ENCODE results near the gene TPSD1.
"Not testable (repeated sequence)": the region's sequence is repeated elsewhere in the genome, so short reads cannot be mapped to it uniquely, and the experiment has no call there.

Gene TPSD1

DNA sequence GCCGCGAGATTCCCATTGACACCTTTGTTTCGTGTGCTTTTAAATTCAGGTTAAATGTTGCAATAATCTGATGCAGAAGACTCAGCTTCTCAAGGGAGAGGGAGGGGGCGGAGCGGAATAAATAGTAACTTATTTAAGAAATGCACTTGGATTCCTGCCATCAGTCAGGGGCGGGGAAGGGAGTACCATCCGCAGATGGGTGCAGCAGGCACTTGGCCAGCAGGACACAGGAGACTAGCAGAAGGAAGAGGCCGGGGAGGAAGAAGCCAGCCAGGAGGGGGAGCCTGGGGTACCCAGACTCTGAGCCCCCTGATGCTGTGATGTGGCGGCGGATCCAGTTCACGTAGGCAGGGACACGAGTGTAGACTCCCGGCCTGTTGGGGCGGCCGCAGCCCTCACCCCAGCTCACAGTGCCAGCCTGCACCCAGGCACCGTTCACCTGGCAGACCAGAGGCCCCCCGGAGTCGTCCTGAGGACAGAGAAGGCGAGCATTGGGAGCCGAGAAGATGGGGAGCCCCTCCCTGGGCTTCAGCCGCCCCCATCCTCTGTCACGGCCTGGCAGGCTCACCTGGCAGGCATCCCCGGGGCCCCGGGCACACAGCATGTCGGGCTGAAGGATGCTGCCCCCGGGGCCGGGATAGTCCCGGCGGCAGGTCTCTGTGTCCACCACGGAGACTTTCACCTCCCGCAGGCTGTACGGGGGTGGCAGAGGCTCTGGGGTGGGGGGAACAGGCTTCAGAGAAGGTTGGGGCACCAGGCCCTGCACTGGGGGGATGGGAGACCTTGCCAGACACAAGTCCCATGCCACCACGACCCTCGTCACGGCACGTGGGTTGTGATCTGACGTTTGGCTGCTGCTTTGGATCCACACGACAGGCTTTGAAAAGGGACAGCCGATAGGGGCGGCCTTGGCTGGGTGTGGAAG is 34.0 kb upstream of the TPSD1 start:
- no peak for DNase-seq

DNA sequence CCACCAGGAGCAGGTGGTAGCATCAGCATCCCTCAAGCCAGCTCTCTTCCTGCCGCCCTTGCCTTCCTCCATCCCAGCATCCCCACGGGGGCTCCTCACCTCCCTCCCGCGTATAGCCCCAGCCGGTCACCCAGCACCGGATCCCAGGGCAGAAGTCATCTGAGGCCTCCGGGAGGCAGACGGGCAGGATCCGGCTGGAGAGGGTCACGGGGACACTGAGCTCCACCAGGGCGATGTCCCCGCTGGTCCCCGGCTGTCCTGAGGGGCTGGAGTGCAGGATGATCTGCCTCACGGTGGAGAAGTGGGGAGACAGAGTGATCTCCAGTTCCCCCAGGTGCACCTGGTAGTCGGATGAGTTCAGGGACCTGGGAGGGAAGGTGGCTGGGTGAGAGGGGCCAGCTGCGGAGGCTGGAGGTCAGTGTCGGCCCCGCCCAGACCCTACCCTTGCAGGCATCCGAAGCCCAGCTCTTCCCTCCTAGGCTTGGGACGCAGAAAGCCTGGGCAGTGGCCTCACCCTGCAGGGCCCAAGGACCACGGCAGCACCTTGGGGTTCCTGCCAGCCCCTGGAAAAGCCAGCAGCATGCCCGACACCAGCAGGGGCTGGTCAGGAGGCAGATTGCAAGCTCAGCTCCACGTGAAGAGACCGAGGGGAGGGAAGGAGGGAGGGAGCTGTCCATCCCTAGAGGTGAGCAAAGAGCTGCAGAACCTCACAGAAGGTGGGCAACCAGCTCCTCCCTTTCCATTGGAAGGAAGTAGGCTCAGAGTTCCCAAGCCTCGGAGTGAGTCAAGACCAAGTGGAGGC is 33.1 kb upstream of the TPSD1 start:
- no peak for DNase-seq

DNA sequence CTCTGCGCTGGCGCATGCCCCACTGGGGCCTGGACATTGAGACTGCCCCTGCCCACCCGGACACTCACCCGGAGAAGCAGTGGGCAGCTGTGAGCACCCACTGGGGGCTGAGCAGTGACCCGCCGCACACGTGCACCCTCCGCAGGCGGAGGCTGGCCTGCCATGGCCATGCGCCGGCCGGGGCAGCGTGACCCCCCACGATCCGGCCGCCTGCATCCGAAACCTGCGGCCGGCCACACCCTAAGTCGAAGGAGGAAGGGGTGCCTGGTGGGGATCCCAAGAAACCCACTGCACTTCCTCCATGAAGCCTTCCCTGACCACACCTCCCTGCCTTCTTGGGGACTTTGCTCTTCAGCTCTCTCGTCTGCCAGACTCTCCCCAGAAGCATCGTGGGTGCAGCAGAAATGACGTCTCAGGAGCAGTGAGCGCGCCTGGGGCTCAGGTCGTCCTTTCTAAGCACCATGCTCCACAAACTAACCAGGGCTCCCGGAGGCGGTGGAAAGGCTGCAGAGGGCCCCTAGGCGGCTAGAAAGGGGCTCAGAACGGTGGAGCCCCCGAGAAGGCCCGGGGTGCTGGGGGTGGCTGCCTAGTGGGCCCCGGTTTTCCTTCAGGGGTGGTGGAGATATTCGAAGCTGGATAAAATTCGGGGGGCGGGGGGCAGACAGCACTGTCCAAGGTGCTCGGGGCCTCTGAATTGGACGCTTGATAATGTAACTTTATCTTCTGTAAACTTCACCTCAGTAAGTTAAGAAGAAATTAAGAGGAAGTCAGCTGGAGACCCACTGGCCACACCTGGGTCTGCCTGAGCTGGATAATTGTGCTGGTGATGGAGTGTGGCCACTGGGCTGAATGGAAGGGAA is 32.3 kb upstream of the TPSD1 start:
- DNase-seq, result no peak

DNA sequence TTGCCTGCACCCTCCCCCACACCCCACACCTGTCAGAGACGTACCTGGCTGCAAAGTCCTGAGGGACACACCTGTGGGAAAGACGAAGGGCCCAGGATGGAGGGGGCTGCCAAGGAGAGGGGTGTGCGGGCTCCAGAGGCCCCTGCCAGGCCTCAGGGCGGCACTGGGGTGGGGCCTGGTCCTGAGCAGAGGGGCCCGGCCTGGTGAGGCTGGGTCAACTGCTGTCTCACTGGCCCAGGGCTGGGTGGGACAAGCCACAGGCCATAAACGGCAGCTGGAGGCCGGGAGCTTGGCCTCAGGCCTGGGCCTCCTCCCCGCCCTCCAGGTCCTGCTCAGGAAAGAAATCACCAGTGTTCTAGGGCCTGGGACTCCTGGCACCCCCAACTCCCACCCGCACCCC is 31.3 kb upstream of the TPSD1 start:
- DNase-seq, result no peak

DNA sequence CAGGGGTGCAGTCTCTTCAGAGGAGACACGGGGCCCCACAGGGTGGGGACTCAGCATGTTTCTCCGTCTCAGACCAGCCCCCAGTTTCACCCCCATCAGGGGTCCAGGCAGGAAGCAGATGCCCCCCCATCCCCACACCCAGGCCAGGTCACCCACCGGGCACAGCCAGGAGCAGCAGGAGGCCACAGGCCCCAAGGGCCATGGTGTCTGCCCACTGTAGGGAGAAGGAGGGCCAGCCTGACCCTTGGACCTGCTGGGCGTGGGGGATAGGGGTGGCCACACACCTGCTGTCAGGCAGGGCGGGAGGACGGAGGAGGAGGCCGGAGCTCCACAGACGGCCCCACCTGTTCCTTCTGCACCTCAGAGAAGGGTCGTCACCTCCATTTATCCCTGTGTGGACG is 30.8 kb upstream of the TPSD1 start, which contains the start of gene TPSG1:
Gene TPSG1, minus strand, starts transcription at position 218 of the 401 bp plus-strand sequence. Its CDS starts 16 bp downstream, at position 202.
- no peak for DNase-seq

DNA sequence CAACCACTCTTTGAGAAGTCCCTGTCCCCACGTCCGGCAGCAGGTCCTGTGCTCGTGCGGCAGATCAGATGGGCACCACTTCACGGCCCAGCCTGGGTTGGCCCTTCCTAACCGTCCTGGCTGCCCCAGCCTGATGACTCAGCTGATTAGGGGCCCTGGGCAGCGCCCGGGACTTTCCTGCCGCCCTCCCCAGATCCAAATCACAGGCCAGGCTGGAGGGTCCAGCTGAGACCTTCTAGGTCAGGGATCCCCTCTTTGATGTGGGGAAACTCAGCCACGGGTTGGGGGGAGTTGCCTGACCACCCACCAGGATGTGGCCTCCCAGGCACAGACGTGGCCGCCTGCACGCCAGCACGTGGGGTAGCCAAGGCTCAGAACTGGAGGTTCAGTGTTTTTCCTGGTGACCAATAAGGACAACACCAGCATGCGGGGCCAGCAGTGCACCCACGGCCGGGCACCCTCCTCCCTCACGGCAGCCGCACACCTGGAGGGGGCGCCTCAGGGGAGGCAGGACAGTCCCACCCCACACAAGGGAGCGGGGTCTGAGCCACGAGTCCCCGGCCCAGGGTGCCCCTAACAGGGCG is 30.0 kb upstream of the TPSD1 start:
- DNase-seq, result not testable (repeated sequence)

DNA sequence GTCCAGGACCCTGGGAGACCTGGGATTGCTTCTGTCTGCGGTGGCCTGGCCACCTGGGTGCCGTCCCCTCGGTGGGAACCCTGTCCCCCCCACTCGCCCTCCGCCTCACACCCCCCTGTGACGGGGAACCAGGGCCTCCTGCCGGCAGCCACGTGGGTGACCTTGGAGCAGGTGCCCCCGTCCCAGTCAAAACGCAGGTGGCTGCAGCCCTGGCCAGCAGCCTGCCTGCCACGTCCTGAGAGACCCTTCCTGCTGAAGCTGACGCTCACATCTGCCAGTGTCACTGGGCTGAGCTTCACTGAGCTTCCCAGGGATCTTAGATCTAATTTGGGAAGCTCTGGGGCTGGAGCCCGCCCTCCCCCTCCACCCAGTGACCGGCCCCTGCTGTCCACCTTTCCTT is 29.2 kb upstream of the TPSD1 start:
- not testable (repeated sequence) for DNase-seq

DNA sequence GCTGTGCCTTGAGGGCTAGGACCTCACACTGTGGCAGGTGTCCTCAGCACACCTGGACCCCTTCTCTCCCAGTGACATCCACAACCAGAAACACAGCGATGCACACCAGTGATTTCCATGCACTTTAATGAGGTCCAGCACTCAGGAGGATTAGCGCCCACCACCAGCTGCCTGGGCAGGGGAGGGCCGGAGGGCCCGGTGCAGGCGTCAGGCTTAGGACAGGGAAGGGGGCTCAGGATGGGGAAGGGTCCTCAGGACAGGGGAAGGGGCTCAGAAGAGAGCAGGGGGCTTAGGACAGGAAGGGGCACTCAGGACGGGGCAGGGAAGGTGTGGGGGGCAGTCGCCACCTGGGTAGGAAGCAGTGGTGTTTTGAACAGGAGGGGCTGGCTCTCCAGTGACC is 27.6 kb upstream of the TPSD1 start:
- DNase-seq, result not testable (repeated sequence)

DNA sequence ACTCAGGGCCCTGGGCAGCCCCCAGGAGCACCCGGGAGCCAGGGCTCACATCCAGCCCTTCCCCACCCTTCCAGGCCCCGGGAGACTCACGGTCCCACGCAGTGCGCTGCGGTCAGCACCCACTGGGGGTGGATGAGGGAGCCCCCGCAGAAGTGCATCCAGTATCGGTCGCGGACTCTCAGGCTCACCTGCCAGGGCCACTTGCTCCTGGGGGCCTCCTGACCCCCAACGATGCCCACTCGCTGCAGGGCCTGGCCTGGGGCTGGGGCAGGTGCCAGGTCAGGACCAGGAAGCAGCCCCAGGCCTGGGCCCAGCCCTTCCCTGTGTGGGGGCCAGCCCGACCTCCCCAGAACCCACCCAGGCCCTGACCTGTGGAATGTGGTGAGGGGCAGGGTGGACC is 26.4 kb upstream of the TPSD1 start:
- not testable (repeated sequence) for DNase-seq

DNA sequence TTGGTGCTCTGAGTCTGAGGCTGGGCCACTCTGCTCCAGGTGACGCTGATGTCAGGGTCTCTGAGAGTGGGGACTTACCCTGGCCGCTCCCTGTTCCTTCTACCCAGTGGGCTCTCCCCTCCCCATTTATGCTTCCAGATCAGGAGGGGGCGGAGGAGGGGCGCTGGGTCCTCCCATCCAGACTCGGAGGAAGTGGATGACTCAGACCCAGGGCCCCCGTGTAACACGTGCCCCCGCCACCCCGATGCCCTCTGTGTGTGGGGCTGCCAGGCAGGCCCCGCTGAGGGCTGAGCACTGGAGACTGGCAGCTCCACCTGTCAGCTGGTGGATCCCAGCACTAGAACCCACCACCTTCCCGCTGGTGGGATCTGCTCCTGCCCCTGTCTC is 25.8 kb upstream of the TPSD1 start, which contains the start of gene TPSB2:
Gene TPSB2, minus strand, starts transcription at position 101 of the 387 bp plus-strand sequence. CDS start 233 bp downstream, outside the sequence.
- DNase-seq, result not testable (repeated sequence)

DNA sequence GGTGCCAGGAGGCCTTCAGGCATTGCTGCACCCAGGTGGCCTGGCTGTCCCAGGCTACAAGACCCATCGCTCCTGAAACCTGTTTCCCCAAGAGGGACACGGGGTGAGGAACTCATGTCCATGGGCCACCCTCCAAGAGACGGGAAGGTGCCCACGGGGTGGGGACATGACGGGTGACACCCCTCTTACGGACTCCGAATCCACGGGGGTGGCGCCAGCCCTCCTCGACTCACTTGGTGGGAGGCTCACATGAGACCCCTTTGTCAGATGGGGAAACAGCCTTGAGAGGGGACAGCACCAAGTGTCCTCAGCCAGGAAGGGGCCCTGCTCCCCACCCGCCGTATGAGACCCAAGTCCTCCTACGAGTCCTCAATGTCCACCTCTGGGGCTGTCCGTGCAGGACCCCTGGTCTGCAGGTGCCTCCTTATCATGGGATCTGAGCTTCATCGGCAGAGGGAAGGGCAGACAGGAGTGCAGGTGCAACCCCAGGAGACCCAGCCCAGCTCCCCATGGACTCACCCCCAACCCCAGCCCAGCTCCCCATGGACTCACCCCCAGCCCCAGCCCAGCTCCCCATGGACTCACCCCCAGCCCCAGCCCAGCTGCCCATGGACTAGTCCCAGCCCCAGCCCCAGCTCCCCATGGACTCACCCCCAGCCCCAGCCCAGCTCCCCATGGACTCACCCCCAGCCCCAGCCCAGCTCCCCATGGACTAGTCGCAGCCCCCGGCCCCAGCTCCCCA is 25.2 kb upstream of the TPSD1 start:
- not testable (repeated sequence) for DNase-seq

DNA sequence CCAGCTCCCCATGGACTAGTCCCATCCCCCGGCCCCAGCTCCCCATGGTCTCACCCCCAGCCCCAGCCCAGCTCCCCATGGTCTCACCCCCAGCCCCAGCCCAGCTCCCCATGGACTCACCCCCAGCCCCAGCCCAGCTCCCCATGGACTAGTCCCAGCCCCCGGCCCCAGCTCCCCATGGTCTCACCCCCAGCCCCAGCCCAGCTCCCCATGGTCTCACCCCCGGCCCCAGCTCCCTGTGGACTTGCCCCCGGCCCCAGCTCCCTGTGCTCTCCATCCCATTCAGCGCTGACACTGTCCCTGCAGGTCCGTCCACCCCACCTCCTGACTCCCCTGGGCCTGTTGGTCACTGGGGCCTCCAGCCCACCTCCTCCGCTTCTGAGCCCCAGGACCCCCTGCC is 24.6 kb upstream of the TPSD1 start:
- not testable (repeated sequence) for DNase-seq

DNA sequence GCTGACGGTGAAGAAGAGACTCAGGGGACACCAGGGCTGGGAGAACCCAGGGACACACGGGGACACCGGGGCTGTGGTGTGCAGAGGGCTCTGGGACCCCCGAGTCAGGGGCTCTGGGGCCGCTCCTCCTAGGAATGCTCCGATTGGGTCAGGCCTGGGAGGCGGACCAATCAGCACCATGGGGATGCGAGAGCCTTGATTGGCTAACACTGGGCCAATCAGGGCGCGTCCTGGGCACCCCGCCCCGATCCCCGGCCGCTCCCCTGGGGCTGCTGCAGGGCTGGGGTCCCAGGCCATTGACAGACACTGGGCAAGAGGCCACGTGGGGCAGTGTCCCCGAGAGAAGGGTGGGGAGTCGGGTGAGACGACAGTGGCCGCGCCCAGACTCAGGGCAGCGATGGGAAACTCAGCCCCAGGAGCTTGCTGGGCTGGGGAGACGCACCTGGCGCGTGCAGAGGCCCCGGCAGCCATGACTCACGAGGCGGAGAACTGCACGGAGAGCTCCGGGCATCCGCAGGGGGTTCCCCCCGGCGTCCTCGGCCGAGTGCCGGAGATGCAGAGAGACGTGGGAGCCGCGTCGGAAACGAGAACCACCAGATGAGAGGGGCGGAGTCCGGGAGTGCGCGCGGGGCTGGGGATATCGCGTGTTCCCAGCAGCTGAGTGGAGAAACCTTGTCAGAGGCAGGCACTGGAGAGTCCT is 23.7 kb upstream of the TPSD1 start:
- DNase-seq, result not testable (repeated sequence)

DNA sequence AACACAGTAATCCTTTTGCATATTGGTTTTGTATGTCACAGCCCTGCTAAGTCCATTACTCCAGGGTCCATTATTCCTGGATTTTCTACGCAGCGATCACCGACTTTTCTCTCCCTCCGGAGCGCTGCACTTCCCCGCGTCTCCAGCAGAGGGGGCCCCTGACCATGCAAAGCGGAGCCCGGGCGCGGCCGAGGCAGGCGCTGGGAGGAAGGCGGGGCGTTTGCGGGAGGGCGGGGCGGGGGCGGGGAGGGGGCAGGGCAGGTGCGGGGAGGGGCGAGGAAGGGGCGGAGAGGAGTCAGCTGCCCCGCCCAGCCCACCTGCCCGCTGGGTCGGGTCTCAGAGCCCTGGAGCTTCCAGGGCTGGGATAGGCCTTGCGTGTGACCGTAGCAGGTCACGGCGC is 19.2 kb upstream of the TPSD1 start:
- DNase-seq, result not testable (repeated sequence)

DNA sequence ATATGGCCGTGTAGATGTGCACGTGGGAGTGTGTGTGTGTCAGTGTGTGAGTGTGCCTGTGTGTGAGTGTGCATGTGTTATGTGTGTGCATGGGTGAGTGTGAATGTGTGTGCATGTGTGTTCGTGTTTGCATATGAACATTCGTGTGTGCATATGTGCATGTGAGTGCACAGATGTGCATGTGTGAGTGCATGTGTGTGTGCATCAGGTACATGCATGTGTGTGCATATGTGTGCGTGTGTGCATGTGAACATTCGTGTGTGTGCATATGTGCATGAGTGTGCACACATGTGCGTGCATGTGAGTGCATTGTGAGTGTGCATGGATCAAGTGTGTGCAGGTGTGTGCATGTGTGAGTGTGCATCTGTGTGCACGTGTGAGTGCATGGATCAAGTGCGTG is 17.9 kb upstream of the TPSD1 start:
- DNase-seq, result no peak

DNA sequence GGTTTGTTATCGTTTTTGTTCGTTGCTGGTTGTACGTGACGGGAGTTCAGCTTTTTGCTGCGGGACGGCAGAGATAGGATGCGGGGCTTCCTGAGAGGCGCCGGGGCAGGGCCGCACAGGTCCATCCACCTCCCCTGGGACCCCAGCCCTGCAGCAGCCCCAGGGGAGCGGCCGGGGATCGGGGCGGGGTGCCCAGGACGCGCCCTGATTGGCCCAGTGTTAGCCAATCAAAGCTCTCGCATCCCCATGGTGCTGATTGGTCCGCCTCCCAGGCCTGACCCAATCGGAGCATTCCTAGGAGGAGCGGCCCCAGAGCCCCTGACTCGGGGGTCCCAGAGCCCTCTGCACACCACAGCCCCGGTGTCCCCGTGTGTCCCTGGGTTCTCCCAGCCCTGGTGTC is 17.0 kb upstream of the TPSD1 start:
- not testable (repeated sequence) for DNase-seq

DNA sequence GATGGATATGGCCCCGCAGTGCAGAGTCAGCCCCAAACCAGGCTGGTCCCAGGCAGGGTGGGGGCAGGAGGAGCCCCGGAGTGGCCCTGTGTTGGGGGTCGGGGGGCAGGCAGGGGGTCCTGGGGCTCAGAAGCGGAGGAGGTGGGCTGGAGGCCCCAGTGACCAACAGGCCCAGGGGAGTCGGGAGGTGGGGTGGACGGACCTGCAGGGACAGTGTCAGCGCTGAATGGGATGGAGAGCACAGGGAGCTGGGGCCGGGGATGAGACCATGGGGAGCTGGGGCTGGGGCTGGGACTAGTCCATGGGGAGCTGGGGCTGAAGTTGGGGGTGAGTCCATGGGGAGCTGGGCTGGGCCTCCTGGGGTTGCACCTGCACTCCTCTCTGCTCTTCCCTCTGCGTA is 16.3 kb upstream of the TPSD1 start:
- not testable (repeated sequence) for DNase-seq

DNA sequence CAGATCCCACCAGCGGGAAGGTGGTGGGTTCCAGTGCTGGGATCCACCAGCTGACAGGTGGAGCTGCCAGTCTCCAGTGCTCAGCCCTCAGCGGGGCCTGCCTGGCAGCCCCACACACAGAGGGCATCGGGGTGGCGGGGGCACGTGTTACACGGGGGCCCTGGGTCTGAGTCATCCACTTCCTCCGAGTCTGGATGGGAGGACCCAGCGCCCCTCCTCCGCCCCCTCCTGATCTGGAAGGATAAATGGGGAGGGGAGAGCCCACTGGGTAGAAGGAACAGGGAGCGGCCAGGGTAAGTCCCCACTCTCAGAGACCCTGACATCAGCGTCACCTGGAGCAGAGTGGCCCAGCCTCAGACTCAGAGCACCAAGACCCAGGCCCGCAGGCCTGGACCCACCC is 15.4 kb upstream of the TPSD1 start, which contains the start of gene TPSAB1:
Gene TPSAB1, plus strand, starts transcription at position 270 of the 400 bp plus-strand sequence. CDS start 234 bp downstream, outside the sequence.
- DNase-seq, result not testable (repeated sequence)

DNA sequence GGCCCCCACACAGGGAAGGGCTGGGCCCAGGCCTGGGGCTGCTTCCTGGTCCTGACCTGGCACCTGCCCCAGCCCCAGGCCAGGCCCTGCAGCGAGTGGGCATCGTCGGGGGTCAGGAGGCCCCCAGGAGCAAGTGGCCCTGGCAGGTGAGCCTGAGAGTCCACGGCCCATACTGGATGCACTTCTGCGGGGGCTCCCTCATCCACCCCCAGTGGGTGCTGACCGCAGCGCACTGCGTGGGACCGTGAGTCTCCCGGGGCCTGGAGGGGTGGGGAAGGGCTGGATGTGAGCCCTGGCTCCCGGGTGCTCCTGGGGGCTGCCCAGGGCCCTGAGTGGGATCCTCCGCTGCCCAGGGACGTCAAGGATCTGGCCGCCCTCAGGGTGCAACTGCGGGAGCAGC is 14.8 kb upstream of the TPSD1 start:
- DNase-seq, result not testable (repeated sequence)

DNA sequence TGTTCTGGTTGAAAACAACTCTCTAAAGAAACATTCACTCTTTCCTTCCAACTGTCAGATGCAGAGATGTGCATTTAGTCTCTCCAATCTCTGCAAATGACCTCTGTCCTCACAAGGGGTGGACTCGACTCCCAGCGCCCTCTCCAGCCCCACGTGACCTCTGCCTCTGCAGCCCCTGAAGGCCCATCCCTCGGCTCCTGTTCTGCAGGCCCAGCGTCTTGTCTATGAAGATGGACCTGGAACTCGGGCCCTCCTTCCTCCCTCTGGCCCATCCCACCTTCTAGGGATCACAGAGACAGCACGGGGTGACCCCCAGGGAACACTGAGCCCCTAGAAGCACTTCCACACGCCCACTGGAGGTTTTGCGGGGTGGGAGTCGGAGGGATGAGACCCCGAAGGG is 12.5 kb upstream of the TPSD1 start:
- DNase-seq, result not testable (repeated sequence)
